ENCODE data around the gene SGTB.

The SGTB gene

DNA sequence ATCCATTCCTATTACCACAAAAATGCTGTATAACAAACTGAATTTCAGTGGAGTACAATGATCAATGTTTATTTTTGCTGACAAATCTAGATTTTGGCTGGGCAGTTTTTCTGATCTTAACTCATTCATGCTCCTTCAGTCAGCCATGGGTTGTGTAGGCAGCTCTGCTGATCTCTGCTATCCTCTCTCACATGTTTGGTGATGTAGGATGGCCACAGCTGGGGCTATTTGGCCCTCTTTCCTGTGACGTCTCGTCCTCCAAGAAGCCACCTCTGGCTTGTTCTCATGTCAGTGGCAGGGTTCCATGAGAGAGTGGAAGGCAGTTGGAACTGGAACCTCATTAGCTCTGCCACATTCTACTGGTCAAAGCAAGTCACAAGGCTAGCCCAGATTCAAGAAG is 9.0 kb upstream of the SGTB start:
- Histone ChIP-seq H3K36me3 (ENCODE audit: control insufficient read depth, insufficient read depth, low read length) (no peaks in the 10 kb centered on the region; the same call in 1 of the 2 replicates), H3K4me3 (replicated peaks; ENCODE audit: low read depth, low read length) (no peak overlapping the region), H3K27me3 (replicated peaks; ENCODE audit: control insufficient read depth, insufficient read depth, low read length) (no peaks in the 10 kb centered on the region)
- TF ChIP-seq, protein P1, sequence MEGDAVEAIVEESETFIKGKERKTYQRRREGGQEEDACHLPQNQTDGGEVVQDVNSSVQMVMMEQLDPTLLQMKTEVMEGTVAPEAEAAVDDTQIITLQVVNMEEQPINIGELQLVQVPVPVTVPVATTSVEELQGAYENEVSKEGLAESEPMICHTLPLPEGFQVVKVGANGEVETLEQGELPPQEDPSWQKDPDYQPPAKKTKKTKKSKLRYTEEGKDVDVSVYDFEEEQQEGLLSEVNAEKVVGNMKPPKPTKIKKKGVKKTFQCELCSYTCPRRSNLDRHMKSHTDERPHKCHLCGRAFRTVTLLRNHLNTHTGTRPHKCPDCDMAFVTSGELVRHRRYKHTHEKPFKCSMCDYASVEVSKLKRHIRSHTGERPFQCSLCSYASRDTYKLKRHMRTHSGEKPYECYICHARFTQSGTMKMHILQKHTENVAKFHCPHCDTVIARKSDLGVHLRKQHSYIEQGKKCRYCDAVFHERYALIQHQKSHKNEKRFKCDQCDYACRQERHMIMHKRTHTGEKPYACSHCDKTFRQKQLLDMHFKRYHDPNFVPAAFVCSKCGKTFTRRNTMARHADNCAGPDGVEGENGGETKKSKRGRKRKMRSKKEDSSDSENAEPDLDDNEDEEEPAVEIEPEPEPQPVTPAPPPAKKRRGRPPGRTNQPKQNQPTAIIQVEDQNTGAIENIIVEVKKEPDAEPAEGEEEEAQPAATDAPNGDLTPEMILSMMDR (IDR thresholded peaks at IDR 0.05; ENCODE audit: insufficient read depth, low read length, poor library complexity, severe bottlenecking): no peak
- no peak for DNase-seq (ENCODE audit: extremely low read depth, insufficient read length)

DNA sequence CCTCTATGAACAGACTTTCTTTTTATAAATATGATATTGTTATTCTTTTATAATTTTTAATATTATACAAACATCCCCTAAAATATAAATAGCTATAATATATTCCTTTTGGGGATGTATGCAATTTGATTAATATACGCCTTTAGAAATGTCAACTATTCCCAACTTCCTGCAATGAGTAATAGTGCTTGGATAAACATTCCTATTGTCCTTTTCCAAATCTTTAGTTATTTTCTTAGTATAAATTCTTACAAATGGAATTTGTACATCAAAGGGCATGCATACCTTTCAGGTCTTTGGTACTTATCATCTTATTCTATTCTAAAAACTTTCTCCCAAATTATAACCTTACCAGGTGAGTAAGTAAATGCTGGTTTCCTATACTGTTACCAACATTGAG is 6.3 kb upstream of the SGTB start:
- H3K27me3 ChIP-seq (replicated peaks; ENCODE audit: control insufficient read depth, insufficient read depth, low read length): no peaks in the 10 kb centered on the region
- no peak overlapping the region for H3K4me3 ChIP-seq (replicated peaks; ENCODE audit: low read depth, low read length)
- H3K36me3 ChIP-seq (ENCODE audit: control insufficient read depth, insufficient read depth, low read length): no peaks in the 10 kb centered on the region; the same call in 1 of the 2 replicates
- no peak for DNase-seq (ENCODE audit: extremely low read depth, insufficient read length)
- TF ChIP-seq, protein P1 (IDR thresholded peaks at IDR 0.05; ENCODE audit: insufficient read depth, low read length, poor library complexity, severe bottlenecking): no peak

DNA sequence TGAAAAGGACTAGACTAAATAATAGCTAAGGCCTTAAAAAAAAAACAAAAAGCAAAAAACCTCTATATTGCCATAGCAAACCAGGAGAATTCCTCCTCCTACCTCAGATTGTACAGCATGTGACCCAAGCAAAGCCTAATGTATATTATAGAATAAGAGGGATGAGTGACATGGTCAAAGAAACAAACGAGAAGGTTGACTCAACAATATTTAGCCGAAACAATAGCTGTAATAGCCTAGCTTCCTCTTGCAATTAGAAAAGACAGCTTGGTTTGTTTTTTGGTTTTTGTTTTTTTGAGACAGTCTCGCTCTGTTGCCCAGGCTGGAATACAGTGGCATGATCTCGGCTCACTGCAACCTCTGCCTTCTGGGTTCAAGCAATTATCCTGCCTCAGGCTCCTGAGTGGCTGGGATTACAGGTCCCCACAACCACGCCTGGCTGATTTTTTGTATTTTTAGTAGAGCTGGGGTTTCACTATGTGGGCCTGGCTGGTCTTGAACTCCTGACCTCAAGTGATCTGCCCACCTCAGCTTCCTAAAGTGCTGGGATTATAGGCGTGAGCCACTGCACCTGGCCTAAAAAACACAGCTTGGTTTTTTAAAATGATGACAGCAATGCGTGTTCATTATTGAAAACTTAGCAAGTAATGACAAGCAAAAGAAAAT is 5.7 kb upstream of the SGTB start:
- Histone ChIP-seq H3K36me3 (ENCODE audit: control insufficient read depth, insufficient read depth, low read length) (no peaks in the 10 kb centered on the region; the same call in 1 of the 2 replicates), H3K27me3 (replicated peaks; ENCODE audit: control insufficient read depth, insufficient read depth, low read length) (no peaks in the 10 kb centered on the region), H3K4me3 (replicated peaks; ENCODE audit: low read depth, low read length) (no peak overlapping the region)
- TF ChIP-seq, protein P1 (IDR thresholded peaks at IDR 0.05; ENCODE audit: insufficient read depth, low read length, poor library complexity, severe bottlenecking): no peak
- DNase-seq (ENCODE audit: extremely low read depth, insufficient read length): no peak

DNA sequence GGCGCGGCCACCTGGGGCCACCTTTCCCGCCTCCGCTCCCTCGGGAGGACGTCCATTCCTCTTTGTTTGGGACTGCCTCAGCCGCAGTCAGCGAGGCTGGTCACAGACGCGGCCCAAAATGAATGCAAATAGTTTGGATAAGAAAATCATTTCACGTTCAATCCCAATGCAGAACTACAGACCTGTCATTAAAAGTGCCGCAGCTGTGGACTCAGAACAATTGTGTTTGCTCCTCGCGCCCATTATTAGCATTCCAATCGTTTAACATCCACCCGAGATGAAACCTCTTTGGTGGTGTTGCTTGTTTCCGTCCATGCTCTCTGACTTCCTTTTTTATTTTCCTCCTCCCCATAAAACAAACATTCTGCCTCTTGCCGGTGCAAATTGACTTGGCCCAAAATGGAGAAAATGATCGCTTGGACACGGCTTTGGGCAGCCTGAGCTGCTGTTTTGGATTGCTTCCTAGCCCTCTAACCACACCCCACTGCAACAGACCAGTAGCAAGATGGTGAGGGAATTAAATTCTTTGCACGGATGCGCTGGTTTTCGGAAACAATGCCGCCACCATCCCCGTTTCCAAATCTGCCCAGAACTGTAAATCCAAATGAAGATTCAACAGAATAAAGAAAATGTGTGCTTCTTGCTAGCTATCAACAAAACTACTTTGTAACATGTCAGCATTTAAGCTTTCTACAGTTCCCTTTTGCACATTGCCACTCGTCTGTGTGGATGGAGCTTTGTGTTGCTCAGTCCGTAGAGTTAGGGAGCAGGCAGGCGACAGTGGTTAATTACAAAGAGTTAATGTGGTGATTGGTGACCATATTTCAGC is 880 bp upstream of the SGTB start:
- no peaks in the 10 kb centered on the region for H3K36me3 ChIP-seq (ENCODE audit: control insufficient read depth, insufficient read depth, low read length)
- H3K4me3 ChIP-seq (replicated peaks; ENCODE audit: low read depth, low read length): peak overlapping the region; percentile 88
- TF ChIP-seq, protein P1 (IDR thresholded peaks at IDR 0.05; ENCODE audit: insufficient read depth, low read length, poor library complexity, severe bottlenecking): no peak
- peak; percentile 26 for DNase-seq (ENCODE audit: extremely low read depth, insufficient read length)
- H3K27me3 ChIP-seq (replicated peaks; ENCODE audit: control insufficient read depth, insufficient read depth, low read length): no peaks in the 10 kb centered on the region

DNA sequence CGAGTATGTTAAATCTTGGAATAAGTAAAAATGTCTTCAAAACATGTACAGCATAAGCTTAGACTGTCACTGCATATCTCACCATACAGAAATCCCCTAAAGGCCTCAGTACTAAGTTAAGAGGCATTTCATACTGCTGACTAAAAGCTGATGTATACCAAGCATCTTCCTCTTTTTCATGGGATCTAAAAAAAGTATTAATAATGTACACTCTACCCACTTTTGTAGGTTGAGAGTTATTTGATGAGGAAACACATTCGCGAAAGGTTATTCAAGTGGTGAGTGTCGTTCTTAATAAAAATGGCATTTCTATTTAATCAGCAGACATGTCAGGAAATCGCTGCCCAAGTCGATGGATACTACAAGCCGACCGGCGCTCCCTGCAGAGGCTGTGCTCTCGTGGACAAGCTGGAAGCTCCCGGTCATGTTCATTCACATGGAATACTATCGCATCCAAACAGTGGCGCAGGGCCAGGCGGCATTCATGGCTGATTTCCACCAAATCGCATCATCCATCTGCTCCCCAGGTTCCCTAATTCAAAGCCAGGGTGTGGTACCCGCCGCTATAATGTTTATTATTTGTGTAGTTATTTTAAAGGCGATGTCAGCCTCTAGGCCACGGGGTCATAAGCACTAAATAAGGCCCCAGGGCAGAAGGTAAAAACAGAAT is 724 bp downstream of the SGTB start:
- no peaks in the 10 kb centered on the region for H3K36me3 ChIP-seq (ENCODE audit: control insufficient read depth, insufficient read depth, low read length)
- H3K27me3 ChIP-seq (replicated peaks; ENCODE audit: control insufficient read depth, insufficient read depth, low read length): no peaks in the 10 kb centered on the region
- H3K4me3 ChIP-seq (replicated peaks; ENCODE audit: low read depth, low read length): peak overlapping the region; percentile 88
- peak; percentile 32 for DNase-seq (ENCODE audit: extremely low read depth, insufficient read length)
- TF ChIP-seq, protein P1 (IDR thresholded peaks at IDR 0.05; ENCODE audit: insufficient read depth, low read length, poor library complexity, severe bottlenecking): no peak
